Heart right ventricle (tissue), 16 donors: ENCODE data around the gene NLGN2. TPM values are rescaled to one million over a fixed set of nuclear protein-coding genes. Genes with fewer than 3 reads are reported as not detected.
A peak's percentile ranks its signal among the peaks of the same experiment; 100 is the strongest.

Source experiments
- ATAC-seq, 8 donors: fragments of 200-7000 bp; cut with Tn5 transposase; one replicate each; pipeline ENCODE4 v1.9.1; 2020; ENCODE audit warnings: mild to moderate bottlenecking in 8 of 8, moderate library complexity in 8 of 8, moderate number of reproducible peaks in 1 of 8
- DNase-seq, 2 donors: peaks; one replicate each; pipeline ENCODE4 v3.0.0-alpha.2; 2020
- H3K27ac ChIP-seq, 10 donors: fragments of 200-600 bp; sonication (generic) in 2 of 10; one replicate each; pipeline versions ENCODE4 v1.5.0 to v1.8.0; 2020 to 2022; ENCODE audit warnings: mild to moderate bottlenecking in 3 of 10
- H3K27me3 ChIP-seq, 7 donors: fragments of 200-600 bp; one replicate each; pipeline ENCODE4 v1.8.0; 2021 to 2022; ENCODE audit warnings: mild to moderate bottlenecking in 2 of 7
- H3K36me3 ChIP-seq, 9 donors: fragments of 200-600 bp; sonication (generic) in 1 of 9; one replicate each; pipeline versions ENCODE4 v1.5.0 to v1.8.0; 2020 to 2022; ENCODE audit warnings: mild to moderate bottlenecking in 2 of 9
- H3K4me1 ChIP-seq, 9 donors: fragments of 200-600 bp; sonication (generic) in 1 of 9; one replicate each; pipeline versions ENCODE4 v1.5.0 to v1.8.0; 2020 to 2022; ENCODE audit warnings: mild to moderate bottlenecking in 4 of 9
- H3K4me3 ChIP-seq, 10 donors: fragments of 200-600 bp; sonication (generic) in 2 of 10; one replicate each; pipeline versions ENCODE4 v1.5.0 to v1.8.0; 2020 to 2022; ENCODE audit warnings: mild to moderate bottlenecking in 7 of 10, moderate library complexity in 2 of 10
- H3K9me3 ChIP-seq, 11 donors: fragments of 200-600 bp in 10 of 11; sonication (generic) in 2 of 11; one replicate each; pipeline versions ENCODE4 v1.5.0 to v1.8.0; 2013 to 2022; ENCODE audit warnings: mild to moderate bottlenecking in 2 of 11, control low read depth in 1 of 11, moderate library complexity in 1 of 11
- CTCF ChIP-seq, 9 donors: fragments of 200-600 bp; sonication (generic) in 2 of 9; IDR thresholded peaks; one replicate each; pipeline versions ENCODE4 v1.5.0 to v1.8.0; 2021 to 2022; ENCODE audit warnings: antibody characterized with exemption in 9 of 9, mild to moderate bottlenecking in 5 of 9, moderate library complexity in 1 of 9
- WGBS, 2 donors: extraction: QIAGEN DNeasy Blood & Tissue Kit; methylation state at CpG; one replicate each; pipeline ENCODE4 v1.1.7; 2013; ENCODE audit warnings: inconsistent platforms in 1 of 2; 5-methylcytosine and 5-hydroxymethylcytosine counted together
- intact Hi-C, 10 donors: fragments of 100-400 bp; cut with DNase I; formaldehyde crosslinking; loops; one replicate each; pipeline versions ENCODE4 v1.11.1 to v1.14.2; 2022
- polyA plus RNA-seq, 2 donors: library from polyadenylated mRNA; stranded (reverse); fragments of 200-250 nt; gene quantifications; one replicate each; pipeline ENCODE4 v1.2.3, GENCODE V29; 2013
- total RNA-seq, 10 donors: library from RNA; stranded (reverse); fragmentation: NEBNext Ultra II Directional in 3 of 10; extraction: Animal tissue kit (Norgen Biotek cat#: 25700) in 3 of 10; gene quantifications; one replicate each; pipeline versions ENCODE4 v1.2.1 to v1.2.4, GENCODE V29; 2021 to 2023
- donor health status: Arrhythmogenic right ventricular cardiomyopathy.
- donor health status: ischemic (EF 13 %, LVEDD 7.1; RV severe dilation, severe dysfunction).
- donor health status: healthy with polysubstance abuse.
- donor health status: DM: no; HTN: yes; CAD: no.
- donor health status: DM: no; HTN: no; CAD: no.
- donor health status: ischemic (EF 25% LVEDD 6.9; RV normal size, moderate dysfunction).
- donor health status: ischemic (EF 25% LVEDD 5.7; RV mildly dilated, moderate dysfunction).
- donor health status: healthy.
- donor health status: DM: yes; HTN: yes; CAD: no.
- donor health status: Ischemic cardiomyopathy.
- donor health status: ischemic (EF 35%, LVEDD 5.7; RV mildly dilated, moderate dysfunction).
- donor health status: nonischemic (EF 11% LVEDD 7.7; RV severe dilation, severe dysfunction).
- donor health status: DM: yes; HTN: yes; CAD: no.
- donor health status: PGD.
- donor health status: ischemic (EF 29% LVEDD 5.4; RV normal size, mild dysfunction).
- donor health status: nonischemic (EF 23%, LVEDD 6.1; RV moderate dilation, normal function).

The NLGN2 gene
- total and polyA plus RNA-seq, 12 donors, result 3.6 to 15.8 (median 7.1) TPM

GRCh38 chr17:7418472-7419152 is 11.0 kb downstream of the NLGN2 start:
- no peak for TF ChIP-seq CTCF (IDR thresholded peaks at IDR 0.05)
- no peak overlapping the region for H3K4me3 ChIP-seq
- ATAC-seq (no peak), DNase-seq (no peak)
- peaks cover 0 to 10% (median 0%) of the 10 kb centered on the region in 9 donors for H3K36me3 ChIP-seq
- 73 to 78% methylated on average over 18 of the region's 18 CpGs for WGBS, 2 donors
- H3K27ac ChIP-seq, result no peak overlapping the region
- intact Hi-C loops, result no loop called here
- H3K4me1 ChIP-seq, result no peaks in the 10 kb centered on the region
- no peaks in the 10 kb centered on the region for H3K9me3 ChIP-seq
- no peaks in the 10 kb centered on the region for H3K27me3 ChIP-seq

- H3K4me1 ChIP-seq, result no peaks in the 10 kb centered on the region
- H3K27me3 ChIP-seq, result no peaks in the 10 kb centered on the region
- DNase-seq, result no peak
- intact Hi-C loops, result no loop called here
- no peak for ATAC-seq
- H3K27ac ChIP-seq, result no peak within 1 kb of the TSS
- H3K36me3 ChIP-seq, result peaks cover 0 to 10% (median 0%) of the 10 kb centered on the region in 9 donors
- WGBS, 2 donors, result 76 to 83% methylated on average over 17 of the region's 17 CpGs
- no peak for TF ChIP-seq CTCF (IDR thresholded peaks at IDR 0.05)
- H3K4me3 ChIP-seq, result no peak within 1 kb of the TSS
- H3K9me3 ChIP-seq, result no peaks in the 10 kb centered on the region
These were observed 12.4 kb downstream of the NLGN2 start, which contains the start of gene SPEM1 for GRCh38 chr17:7419819-7420610. SPEM1 (plus strand) TSS chr17:7420324; CDS start chr17:7420385, 61 bp downstream.

- no peak for TF ChIP-seq CTCF (IDR thresholded peaks at IDR 0.05)
- H3K4me3 ChIP-seq, result no peak overlapping the region
- H3K36me3 ChIP-seq, result peaks cover 0 to 10% (median 0%) of the 10 kb centered on the region in 9 donors
- 94 to 96% methylated on average over 16 of the region's 16 CpGs for WGBS, 2 donors
- no peak for DNase-seq
- intact Hi-C loops, result no loop called here
- H3K9me3 ChIP-seq, result no peaks in the 10 kb centered on the region
- no peak for ATAC-seq
- no peaks in the 10 kb centered on the region for H3K27me3 ChIP-seq
- H3K4me1 ChIP-seq, result no peaks in the 10 kb centered on the region
- H3K27ac ChIP-seq, result no peak overlapping the region
These were observed 13.5 kb downstream of the NLGN2 start for GRCh38 chr17:7421186-7421585.

DNA sequence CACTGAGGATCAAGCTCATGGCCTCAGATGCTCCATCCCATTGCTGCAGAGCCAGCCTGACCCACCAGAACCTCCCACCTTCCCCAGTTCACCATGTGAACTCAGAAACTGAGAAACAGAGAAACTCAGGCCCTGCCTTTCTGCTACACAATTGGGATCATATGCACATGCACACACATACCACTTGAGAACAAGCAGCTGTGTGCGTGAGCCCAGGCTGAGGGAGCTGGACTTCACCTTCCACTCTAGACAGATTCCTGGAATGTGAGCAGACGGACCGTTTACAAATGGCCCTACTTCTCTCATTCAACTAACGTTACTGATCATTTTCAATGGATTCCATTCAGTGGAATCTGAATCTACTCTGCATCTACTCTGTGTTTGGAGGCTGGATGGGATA is 16.0 kb downstream of the NLGN2 start:
- Histone ChIP-seq H3K4me3 (no peak overlapping the region), H3K36me3 (no peaks in the 10 kb centered on the region), H3K9me3 (no peaks in the 10 kb centered on the region), H3K27ac (no peak overlapping the region), H3K4me1 (no peaks in the 10 kb centered on the region), H3K27me3 (no peaks in the 10 kb centered on the region)
- DNase-seq (no peak), ATAC-seq (peak in 1 of 8 donors; percentile 39)
- intact Hi-C loops, result no loop called here
- WGBS, 2 donors, result 62% methylated on average over 4 of the region's 4 CpGs
- no peak for TF ChIP-seq CTCF (IDR thresholded peaks at IDR 0.05)
